ENCODE results near the gene BTBD16.

The BTBD16 gene

GRCh38 chr10:122271076-122271475 lies at the start of gene BTBD16:
Gene BTBD16, plus strand, starts transcription at chr10:122271296. Its CDS starts 3,786 bp downstream, at chr10:122275082.
- Mint-ChIP-seq H3K9me3 (no peaks in the 10 kb centered on the region), H3K4me3 (no peak within 1 kb of the TSS), H3K36me3 (ENCODE audit: low read depth) (no peaks in the 10 kb centered on the region), H3K4me1 (ENCODE audit: low read depth) (no peaks in the 10 kb centered on the region), H3K27ac (no peak within 1 kb of the TSS), H3K27me3 (ENCODE audit: low read depth) (no peaks in the 10 kb centered on the region)
- DNase-seq (ENCODE audit: low spot score): no peak

- H3K4me1 Mint-ChIP-seq (ENCODE audit: low read depth): no peaks in the 10 kb centered on the region
- H3K36me3 Mint-ChIP-seq (ENCODE audit: low read depth): no peaks in the 10 kb centered on the region
- peaks cover 2% of the 10 kb centered on the region for H3K27me3 Mint-ChIP-seq (ENCODE audit: low read depth)
Observed at GRCh38 chr10:122221958-122222357, 49.1 kb upstream of the BTBD16 start.

GRCh38 chr10:122222638-122223037 lies 48.5 kb upstream of the BTBD16 start:
- Mint-ChIP-seq H3K9me3 (no peaks in the 10 kb centered on the region), H3K27ac (no peak overlapping the region), H3K36me3 (ENCODE audit: low read depth) (no peaks in the 10 kb centered on the region), H3K4me3 (no peak overlapping the region), H3K27me3 (ENCODE audit: low read depth) (peaks cover 2% of the 10 kb centered on the region), H3K4me1 (ENCODE audit: low read depth) (no peaks in the 10 kb centered on the region)
- DNase-seq (ENCODE audit: low spot score): no peak

More at GRCh38 chr10:122221958-122222357, 49.1 kb upstream of the BTBD16 start:
- Mint-ChIP-seq H3K4me3 (no peak overlapping the region), H3K9me3 (no peaks in the 10 kb centered on the region), H3K27ac (no peak overlapping the region)
- no peak for DNase-seq (ENCODE audit: low spot score)

- no peaks in the 10 kb centered on the region for H3K4me1 Mint-ChIP-seq (ENCODE audit: low read depth)
- H3K27me3 Mint-ChIP-seq (ENCODE audit: low read depth): peaks cover 2% of the 10 kb centered on the region
- no peak for DNase-seq (ENCODE audit: low spot score)
- H3K4me3 Mint-ChIP-seq: no peak overlapping the region
- H3K9me3 Mint-ChIP-seq: no peaks in the 10 kb centered on the region
- no peaks in the 10 kb centered on the region for H3K36me3 Mint-ChIP-seq (ENCODE audit: low read depth)
- no peak overlapping the region for H3K27ac Mint-ChIP-seq
Observed at GRCh38 chr10:122224159-122224558, 46.9 kb upstream of the BTBD16 start.

- no peaks in the 10 kb centered on the region for H3K36me3 Mint-ChIP-seq (ENCODE audit: low read depth)
- H3K27ac Mint-ChIP-seq: no peak overlapping the region
Observed at GRCh38 chr10:122225330-122225729, 45.8 kb upstream of the BTBD16 start.

GRCh38 chr10:122227754-122228153 lies 43.3 kb upstream of the BTBD16 start:
- Mint-ChIP-seq H3K4me3 (no peak overlapping the region), H3K27ac (no peak overlapping the region), H3K27me3 (ENCODE audit: low read depth) (no peaks in the 10 kb centered on the region), H3K4me1 (ENCODE audit: low read depth) (no peaks in the 10 kb centered on the region), H3K9me3 (no peaks in the 10 kb centered on the region), H3K36me3 (ENCODE audit: low read depth) (no peaks in the 10 kb centered on the region)
- no peak for DNase-seq (ENCODE audit: low spot score)

More at GRCh38 chr10:122225330-122225729, 45.8 kb upstream of the BTBD16 start:
- no peak overlapping the region for H3K4me3 Mint-ChIP-seq
- no peaks in the 10 kb centered on the region for H3K9me3 Mint-ChIP-seq
- H3K27me3 Mint-ChIP-seq (ENCODE audit: low read depth): peaks cover 2% of the 10 kb centered on the region
- no peak for DNase-seq (ENCODE audit: low spot score)
- H3K4me1 Mint-ChIP-seq (ENCODE audit: low read depth): no peaks in the 10 kb centered on the region

- no peak overlapping the region for H3K27ac Mint-ChIP-seq
- no peaks in the 10 kb centered on the region for H3K36me3 Mint-ChIP-seq (ENCODE audit: low read depth)
- H3K27me3 Mint-ChIP-seq (ENCODE audit: low read depth): no peaks in the 10 kb centered on the region
- no peaks in the 10 kb centered on the region for H3K9me3 Mint-ChIP-seq
- no peaks in the 10 kb centered on the region for H3K4me1 Mint-ChIP-seq (ENCODE audit: low read depth)
- H3K4me3 Mint-ChIP-seq: no peak overlapping the region
- no peak for DNase-seq (ENCODE audit: low spot score)
Observed at GRCh38 chr10:122229666-122230065, 41.4 kb upstream of the BTBD16 start.

GRCh38 chr10:122230222-122230621 lies 40.9 kb upstream of the BTBD16 start:
- no peak for DNase-seq (ENCODE audit: low spot score)
- no peaks in the 10 kb centered on the region for H3K4me1 Mint-ChIP-seq (ENCODE audit: low read depth)
- H3K36me3 Mint-ChIP-seq (ENCODE audit: low read depth): no peaks in the 10 kb centered on the region
- H3K4me3 Mint-ChIP-seq: no peak overlapping the region
- no peaks in the 10 kb centered on the region for H3K27me3 Mint-ChIP-seq (ENCODE audit: low read depth)
- H3K27ac Mint-ChIP-seq: no peak overlapping the region
- no peaks in the 10 kb centered on the region for H3K9me3 Mint-ChIP-seq

GRCh38 chr10:122232769-122233168 lies 38.3 kb upstream of the BTBD16 start:
- Mint-ChIP-seq H3K4me3 (no peak overlapping the region), H3K27ac (no peak overlapping the region), H3K27me3 (ENCODE audit: low read depth) (no peaks in the 10 kb centered on the region), H3K4me1 (ENCODE audit: low read depth) (no peaks in the 10 kb centered on the region), H3K9me3 (no peaks in the 10 kb centered on the region), H3K36me3 (ENCODE audit: low read depth) (no peaks in the 10 kb centered on the region)
- DNase-seq (ENCODE audit: low spot score): no peak

GRCh38 chr10:122233857-122234348 lies 37.2 kb upstream of the BTBD16 start:
- no peak for DNase-seq (ENCODE audit: low spot score)
- Mint-ChIP-seq H3K36me3 (ENCODE audit: low read depth) (no peaks in the 10 kb centered on the region), H3K27ac (no peak overlapping the region), H3K4me3 (no peak overlapping the region), H3K9me3 (no peaks in the 10 kb centered on the region), H3K4me1 (ENCODE audit: low read depth) (no peaks in the 10 kb centered on the region), H3K27me3 (ENCODE audit: low read depth) (no peaks in the 10 kb centered on the region)

- no peaks in the 10 kb centered on the region for H3K4me1 Mint-ChIP-seq (ENCODE audit: low read depth)
- H3K27me3 Mint-ChIP-seq (ENCODE audit: low read depth): no peaks in the 10 kb centered on the region
- DNase-seq (ENCODE audit: low spot score): no peak
- no peaks in the 10 kb centered on the region for H3K9me3 Mint-ChIP-seq
- H3K4me3 Mint-ChIP-seq: no peak overlapping the region
- no peak overlapping the region for H3K27ac Mint-ChIP-seq
- H3K36me3 Mint-ChIP-seq (ENCODE audit: low read depth): no peaks in the 10 kb centered on the region
Observed at GRCh38 chr10:122234416-122234815, 36.7 kb upstream of the BTBD16 start.

GRCh38 chr10:122236690-122237306 lies 34.3 kb upstream of the BTBD16 start:
- H3K27me3 Mint-ChIP-seq (ENCODE audit: low read depth): no peaks in the 10 kb centered on the region
- no peak overlapping the region for H3K27ac Mint-ChIP-seq
- no peaks in the 10 kb centered on the region for H3K36me3 Mint-ChIP-seq (ENCODE audit: low read depth)
- DNase-seq (ENCODE audit: low spot score): no peak
- no peak overlapping the region for H3K4me3 Mint-ChIP-seq
- no peaks in the 10 kb centered on the region for H3K4me1 Mint-ChIP-seq (ENCODE audit: low read depth)
- H3K9me3 Mint-ChIP-seq: no peaks in the 10 kb centered on the region

GRCh38 chr10:122237331-122237990 lies 33.6 kb upstream of the BTBD16 start:
- no peak for DNase-seq (ENCODE audit: low spot score)
- H3K4me3 Mint-ChIP-seq: no peak overlapping the region
- H3K27ac Mint-ChIP-seq: no peak overlapping the region
- H3K36me3 Mint-ChIP-seq (ENCODE audit: low read depth): no peaks in the 10 kb centered on the region
- no peaks in the 10 kb centered on the region for H3K9me3 Mint-ChIP-seq
- H3K4me1 Mint-ChIP-seq (ENCODE audit: low read depth): no peaks in the 10 kb centered on the region
- no peaks in the 10 kb centered on the region for H3K27me3 Mint-ChIP-seq (ENCODE audit: low read depth)

GRCh38 chr10:122239578-122240257 lies 31.4 kb upstream of the BTBD16 start:
- DNase-seq (ENCODE audit: low spot score): no peak

More at GRCh38 chr10:122239578-122240257, 31.4 kb upstream of the BTBD16 start:
- Mint-ChIP-seq H3K4me3 (no peak overlapping the region), H3K27me3 (ENCODE audit: low read depth) (no peaks in the 10 kb centered on the region), H3K36me3 (ENCODE audit: low read depth) (no peaks in the 10 kb centered on the region), H3K4me1 (ENCODE audit: low read depth) (no peaks in the 10 kb centered on the region), H3K9me3 (no peaks in the 10 kb centered on the region), H3K27ac (no peak overlapping the region)

Measured in T-helper 2 cell treated with Interferon-gamma antibody and Interleukin-4, amounts not matched to agents 5 μg/mL and 100 μg/mL, for 36 hours (primary cell).